Measurements from ENCODE around the gene AACS.

DNA sequence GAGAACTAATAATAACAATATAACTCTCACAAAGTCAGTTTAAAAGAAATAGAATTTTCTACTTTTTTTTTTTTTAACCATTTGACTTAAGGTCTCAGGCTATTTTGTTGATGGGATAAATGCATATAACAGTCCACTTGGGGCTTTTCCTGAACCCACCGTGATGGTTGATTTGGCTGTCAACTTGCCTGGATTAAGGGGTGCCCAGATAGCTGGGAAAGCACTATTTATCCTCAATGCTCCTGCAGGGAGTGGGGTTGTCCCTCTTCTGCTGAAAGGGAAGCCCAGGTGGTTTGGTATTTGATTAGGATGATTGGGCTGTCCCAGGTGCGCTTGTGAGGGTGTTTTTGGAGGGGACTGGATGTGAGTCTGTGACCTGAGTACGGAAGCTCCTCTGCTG, 114.9 kb downstream of the AACS start:
- TF ChIP-seq, protein P1, sequence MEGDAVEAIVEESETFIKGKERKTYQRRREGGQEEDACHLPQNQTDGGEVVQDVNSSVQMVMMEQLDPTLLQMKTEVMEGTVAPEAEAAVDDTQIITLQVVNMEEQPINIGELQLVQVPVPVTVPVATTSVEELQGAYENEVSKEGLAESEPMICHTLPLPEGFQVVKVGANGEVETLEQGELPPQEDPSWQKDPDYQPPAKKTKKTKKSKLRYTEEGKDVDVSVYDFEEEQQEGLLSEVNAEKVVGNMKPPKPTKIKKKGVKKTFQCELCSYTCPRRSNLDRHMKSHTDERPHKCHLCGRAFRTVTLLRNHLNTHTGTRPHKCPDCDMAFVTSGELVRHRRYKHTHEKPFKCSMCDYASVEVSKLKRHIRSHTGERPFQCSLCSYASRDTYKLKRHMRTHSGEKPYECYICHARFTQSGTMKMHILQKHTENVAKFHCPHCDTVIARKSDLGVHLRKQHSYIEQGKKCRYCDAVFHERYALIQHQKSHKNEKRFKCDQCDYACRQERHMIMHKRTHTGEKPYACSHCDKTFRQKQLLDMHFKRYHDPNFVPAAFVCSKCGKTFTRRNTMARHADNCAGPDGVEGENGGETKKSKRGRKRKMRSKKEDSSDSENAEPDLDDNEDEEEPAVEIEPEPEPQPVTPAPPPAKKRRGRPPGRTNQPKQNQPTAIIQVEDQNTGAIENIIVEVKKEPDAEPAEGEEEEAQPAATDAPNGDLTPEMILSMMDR (IDR thresholded peaks at IDR 0.05): no peak
- TF ChIP-seq POLR2A (IDR thresholded peaks at IDR 0.05): no peak

Measured in thyroid gland (tissue), 4 donors.